Measurements from ENCODE around the gene ENTHD1. TPM values are rescaled to one million over a fixed set of nuclear protein-coding genes. Genes with fewer than 3 reads are reported as not detected.

Gene ENTHD1
- total and polyA plus RNA-seq, 8 donors = 0.02 TPM; not detected in 7

DNA sequence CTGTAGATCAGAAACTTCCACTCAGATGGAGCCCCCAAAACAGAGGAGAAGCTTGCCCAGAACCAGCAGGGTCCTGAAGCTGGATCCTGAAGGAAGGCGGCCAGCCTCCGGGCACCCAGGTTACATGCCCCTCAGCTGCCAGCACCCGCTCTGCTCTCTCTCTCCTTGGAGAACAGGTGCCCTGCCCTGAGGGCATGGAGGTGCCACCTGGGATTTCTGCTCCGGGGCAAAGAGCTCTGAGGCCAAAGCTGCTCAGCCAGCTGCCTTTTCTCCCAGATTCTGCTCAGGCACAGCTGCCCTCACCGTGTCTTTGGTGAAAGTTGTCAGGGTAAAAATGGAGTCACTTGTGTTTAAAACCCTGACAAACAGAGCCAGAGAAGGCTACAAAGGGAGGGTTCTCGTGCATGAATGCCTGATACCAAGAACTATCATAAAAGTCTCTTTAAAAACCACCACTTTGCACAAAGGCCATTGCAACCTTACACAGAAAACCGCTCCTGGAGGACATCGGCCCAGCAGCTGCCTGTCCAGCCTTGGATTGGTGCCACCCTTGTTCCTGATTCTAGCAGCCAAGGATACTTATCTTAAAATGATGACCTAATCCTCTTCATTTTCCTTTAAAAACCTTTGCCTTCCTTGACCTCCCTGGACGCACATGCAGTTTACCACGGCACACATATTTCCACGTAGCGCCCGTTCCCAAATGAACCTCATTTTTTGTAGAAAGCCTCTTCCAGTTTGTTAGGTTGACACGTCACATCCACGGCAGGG is 183.0 kb downstream of the ENTHD1 start:
- ATAC-seq (peak; percentile 55 to 88 (median 70)), FAIRE-seq (no peak), DNase-seq (peak in 4 of 6 donors; percentile 34 to 64 (median 54))
- 53 to 56% methylated on average over 15 of the region's 15 CpGs for WGBS, 2 donors
- TF ChIP-seq, protein P1, sequence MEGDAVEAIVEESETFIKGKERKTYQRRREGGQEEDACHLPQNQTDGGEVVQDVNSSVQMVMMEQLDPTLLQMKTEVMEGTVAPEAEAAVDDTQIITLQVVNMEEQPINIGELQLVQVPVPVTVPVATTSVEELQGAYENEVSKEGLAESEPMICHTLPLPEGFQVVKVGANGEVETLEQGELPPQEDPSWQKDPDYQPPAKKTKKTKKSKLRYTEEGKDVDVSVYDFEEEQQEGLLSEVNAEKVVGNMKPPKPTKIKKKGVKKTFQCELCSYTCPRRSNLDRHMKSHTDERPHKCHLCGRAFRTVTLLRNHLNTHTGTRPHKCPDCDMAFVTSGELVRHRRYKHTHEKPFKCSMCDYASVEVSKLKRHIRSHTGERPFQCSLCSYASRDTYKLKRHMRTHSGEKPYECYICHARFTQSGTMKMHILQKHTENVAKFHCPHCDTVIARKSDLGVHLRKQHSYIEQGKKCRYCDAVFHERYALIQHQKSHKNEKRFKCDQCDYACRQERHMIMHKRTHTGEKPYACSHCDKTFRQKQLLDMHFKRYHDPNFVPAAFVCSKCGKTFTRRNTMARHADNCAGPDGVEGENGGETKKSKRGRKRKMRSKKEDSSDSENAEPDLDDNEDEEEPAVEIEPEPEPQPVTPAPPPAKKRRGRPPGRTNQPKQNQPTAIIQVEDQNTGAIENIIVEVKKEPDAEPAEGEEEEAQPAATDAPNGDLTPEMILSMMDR (IDR thresholded peaks at IDR 0.05) = no peak
- no peak overlapping the region for H3K27ac ChIP-seq
- no peaks in the 10 kb centered on the region for H3K4me1 ChIP-seq
- intact Hi-C loops (cut with DNase I) = no loop called here
- no peak overlapping the region for H3K4me3 ChIP-seq
- H3K27me3 ChIP-seq = no peaks in the 10 kb centered on the region
- H3K36me3 ChIP-seq = no peaks in the 10 kb centered on the region
- H3K9me3 ChIP-seq = no peaks in the 10 kb centered on the region

GRCh38 chr22:39707816-39708215 is 185.7 kb downstream of the ENTHD1 start:
- Histone ChIP-seq H3K9me3 (no peaks in the 10 kb centered on the region), H3K4me3 (no peak overlapping the region), H3K27ac (no peak overlapping the region), H3K27me3 (no peaks in the 10 kb centered on the region), H3K4me1 (no peaks in the 10 kb centered on the region), H3K36me3 (no peaks in the 10 kb centered on the region)
- FAIRE-seq (no peak), DNase-seq (no peak), ATAC-seq (no peak)
- intact Hi-C loops (cut with DNase I) = no loop called here
- TF ChIP-seq, protein P1 (IDR thresholded peaks at IDR 0.05) = no peak
- 81 to 83% methylated on average over 5 of the region's 5 CpGs for WGBS, 2 donors

GRCh38 chr22:39707351-39707750 is 186.2 kb downstream of the ENTHD1 start:
- no peak for DNase-seq
- TF ChIP-seq, protein P1 (IDR thresholded peaks at IDR 0.05) = no peak
- no peaks in the 10 kb centered on the region for H3K27me3 ChIP-seq
- no peaks in the 10 kb centered on the region for H3K4me1 ChIP-seq
- no peaks in the 10 kb centered on the region for H3K36me3 ChIP-seq
- FAIRE-seq = no peak
- no peak overlapping the region for H3K27ac ChIP-seq
- no peak for ATAC-seq
- WGBS, 2 donors = 92 to 96% methylated on average over 5 of the region's 5 CpGs
- no peaks in the 10 kb centered on the region for H3K9me3 ChIP-seq
- intact Hi-C loops (cut with DNase I) = no loop called here
- no peak overlapping the region for H3K4me3 ChIP-seq

- ATAC-seq (no peak), DNase-seq (no peak), FAIRE-seq (no peak)
- TF ChIP-seq, protein P1 (IDR thresholded peaks at IDR 0.05) = no peak
- WGBS, 2 donors = 82 to 85% methylated on average over 27 of the region's 27 CpGs
- no peak overlapping the region for H3K4me3 ChIP-seq
- no peaks in the 10 kb centered on the region for H3K27me3 ChIP-seq
- H3K27ac ChIP-seq = no peak overlapping the region
- H3K36me3 ChIP-seq = no peaks in the 10 kb centered on the region
- no peaks in the 10 kb centered on the region for H3K4me1 ChIP-seq
- no peaks in the 10 kb centered on the region for H3K9me3 ChIP-seq
- intact Hi-C loops (cut with DNase I) = no loop called here
Observed at GRCh38 chr22:39706376-39707140, 187.0 kb downstream of the ENTHD1 start.
